ENCODE measurements around the gene FBXO45.
A peak's percentile ranks its signal among the peaks of the same experiment; 100 is the strongest.

FBXO45 gene

GRCh38 chr3:196531418-196531817, 37.0 kb upstream of the FBXO45 start:
- Histone ChIP-seq H2BK120ac (ENCODE audit: insufficient read depth, low read length, poor library complexity) (no peak overlapping the region), H3K4me2 (ENCODE audit: low read length) (no peak overlapping the region), H3K79me1 (ENCODE audit: low read length) (peaks cover 3% of the 10 kb centered on the region), H3K9me3 (ENCODE audit: insufficient read depth, low read depth, low read length) (no peaks in the 10 kb centered on the region), H3K79me2 (ENCODE audit: control insufficient read depth, insufficient read depth, low read length, poor library complexity) (no peaks in the 10 kb centered on the region), H4K8ac (ENCODE audit: low read depth, low read length) (no peak overlapping the region), H3K4ac (ENCODE audit: low read depth, low read length) (no peak overlapping the region), H3K4me3 (ENCODE audit: low read depth, low read length) (no peak overlapping the region), H2AFZ (ENCODE audit: insufficient read depth, low read length, poor library complexity) (no peak overlapping the region), H3K27me3 (ENCODE audit: insufficient read depth, low read length) (no peaks in the 10 kb centered on the region), H3K27ac (ENCODE audit: low read depth, low read length) (no peak overlapping the region), H3K9ac (ENCODE audit: low read length) (no peak overlapping the region), H3K18ac (ENCODE audit: low read length) (no peak overlapping the region), H4K12ac (ENCODE audit: low read depth, low read length) (no peak overlapping the region), H3K14ac (ENCODE audit: low read length) (no peak overlapping the region), H2BK12ac (ENCODE audit: low read length) (no peak overlapping the region), H3K4me1 (ENCODE audit: control insufficient read depth in 1 of 2, insufficient read depth in 2 of 2, low read length in 2 of 2) (peaks cover 3 to 5% of the 10 kb centered on the region in 2 experiments), H3K36me3 (ENCODE audit: control insufficient read depth in 1 of 2, insufficient read depth in 2 of 2, low read length in 2 of 2) (no peaks in the 10 kb centered on the region), H2BK5ac (ENCODE audit: low read depth, low read length, poor library complexity) (no peak overlapping the region), H2AK5ac (ENCODE audit: low read length) (no peak overlapping the region), H4K91ac (ENCODE audit: low read depth, low read length) (no peak overlapping the region), H3K23ac (ENCODE audit: low read length) (no peak overlapping the region)
- no CpG with 5 or more reads among the region's 4 CpGs for WGBS (ENCODE audit: extremely low coverage, insufficient coverage, insufficient read length)
- DNase-seq: no peak

GRCh38 chr3:196533260-196533681, 35.2 kb upstream of the FBXO45 start:
- no peaks in the 10 kb centered on the region for H3K9me3 ChIP-seq (ENCODE audit: insufficient read depth, low read depth, low read length)
- H3K27me3 ChIP-seq (ENCODE audit: insufficient read depth, low read length): no peaks in the 10 kb centered on the region
- peaks cover 3 to 5% of the 10 kb centered on the region in 2 experiments for H3K4me1 ChIP-seq (ENCODE audit: control insufficient read depth in 1 of 2, insufficient read depth in 2 of 2, low read length in 2 of 2)
- H4K12ac ChIP-seq (ENCODE audit: low read depth, low read length): no peak overlapping the region
- H3K18ac ChIP-seq (ENCODE audit: low read length): no peak overlapping the region
- H3K4me3 ChIP-seq (ENCODE audit: low read depth, low read length): no peak overlapping the region
- H3K79me1 ChIP-seq (ENCODE audit: low read length): peaks cover 3% of the 10 kb centered on the region
- no peak overlapping the region for H2BK120ac ChIP-seq (ENCODE audit: insufficient read depth, low read length, poor library complexity)
- no peak overlapping the region for H3K4me2 ChIP-seq (ENCODE audit: low read length)
- no peak overlapping the region for H3K27ac ChIP-seq (ENCODE audit: low read depth, low read length)
- H3K23ac ChIP-seq (ENCODE audit: low read length): no peak overlapping the region
- H4K8ac ChIP-seq (ENCODE audit: low read depth, low read length): no peak overlapping the region
- no peak overlapping the region for H4K91ac ChIP-seq (ENCODE audit: low read depth, low read length)
- H2AK5ac ChIP-seq (ENCODE audit: low read length): no peak overlapping the region
- peak; percentile 83 to 87 for DNase-seq
- H3K79me2 ChIP-seq (ENCODE audit: control insufficient read depth, insufficient read depth, low read length, poor library complexity): no peaks in the 10 kb centered on the region
- no CpG with 5 or more reads among the region's 14 CpGs for WGBS (ENCODE audit: extremely low coverage, insufficient coverage, insufficient read length)
- no peak overlapping the region for H3K9ac ChIP-seq (ENCODE audit: low read length)
- no peaks in the 10 kb centered on the region for H3K36me3 ChIP-seq (ENCODE audit: control insufficient read depth in 1 of 2, insufficient read depth in 2 of 2, low read length in 2 of 2)
- H2AFZ ChIP-seq (ENCODE audit: insufficient read depth, low read length, poor library complexity): no peak overlapping the region
- H3K4ac ChIP-seq (ENCODE audit: low read depth, low read length): no peak overlapping the region
- H2BK12ac ChIP-seq (ENCODE audit: low read length): no peak overlapping the region
- no peak overlapping the region for H3K14ac ChIP-seq (ENCODE audit: low read length)
- H2BK5ac ChIP-seq (ENCODE audit: low read depth, low read length, poor library complexity): no peak overlapping the region

GRCh38 chr3:196537319-196537984, 31.0 kb upstream of the FBXO45 start:
- Histone ChIP-seq H3K27ac (ENCODE audit: low read depth, low read length) (no peak overlapping the region), H3K4me2 (ENCODE audit: low read length) (no peak overlapping the region), H2BK12ac (ENCODE audit: low read length) (no peak overlapping the region), H4K12ac (ENCODE audit: low read depth, low read length) (no peak overlapping the region), H3K4me3 (ENCODE audit: low read depth, low read length) (no peak overlapping the region), H2AFZ (ENCODE audit: insufficient read depth, low read length, poor library complexity) (no peak overlapping the region), H3K27me3 (ENCODE audit: insufficient read depth, low read length) (no peaks in the 10 kb centered on the region), H3K18ac (ENCODE audit: low read length) (no peak overlapping the region), H4K8ac (ENCODE audit: low read depth, low read length) (no peak overlapping the region), H3K36me3 (ENCODE audit: control insufficient read depth in 1 of 2, insufficient read depth in 2 of 2, low read length in 2 of 2) (no peaks in the 10 kb centered on the region), H3K23ac (ENCODE audit: low read length) (no peak overlapping the region), H2BK120ac (ENCODE audit: insufficient read depth, low read length, poor library complexity) (no peak overlapping the region), H3K79me2 (ENCODE audit: control insufficient read depth, insufficient read depth, low read length, poor library complexity) (no peaks in the 10 kb centered on the region), H2BK5ac (ENCODE audit: low read depth, low read length, poor library complexity) (no peak overlapping the region), H3K14ac (ENCODE audit: low read length) (no peak overlapping the region), H3K79me1 (ENCODE audit: low read length) (no peaks in the 10 kb centered on the region), H3K9ac (ENCODE audit: low read length) (no peak overlapping the region), H3K9me3 (ENCODE audit: insufficient read depth, low read depth, low read length) (no peaks in the 10 kb centered on the region), H3K4ac (ENCODE audit: low read depth, low read length) (no peak overlapping the region), H4K91ac (ENCODE audit: low read depth, low read length) (no peak overlapping the region), H2AK5ac (ENCODE audit: low read length) (no peak overlapping the region), H3K4me1 (ENCODE audit: control insufficient read depth in 1 of 2, insufficient read depth in 2 of 2, low read length in 2 of 2) (peaks cover 0 to 2% of the 10 kb centered on the region in 2 experiments)
- no CpG with 5 or more reads among the region's 18 CpGs for WGBS (ENCODE audit: extremely low coverage, insufficient coverage, insufficient read length)
- peak; percentile 62 to 64 for DNase-seq

GRCh38 chr3:196541684-196542445, 26.6 kb upstream of the FBXO45 start:
- H2BK5ac ChIP-seq (ENCODE audit: low read depth, low read length, poor library complexity): no peak overlapping the region
- H3K4ac ChIP-seq (ENCODE audit: low read depth, low read length): no peak overlapping the region
- no peak overlapping the region for H3K27ac ChIP-seq (ENCODE audit: low read depth, low read length)
- no peak overlapping the region for H3K18ac ChIP-seq (ENCODE audit: low read length)
- H3K79me1 ChIP-seq (ENCODE audit: low read length): no peaks in the 10 kb centered on the region
- no peaks in the 10 kb centered on the region for H3K27me3 ChIP-seq (ENCODE audit: insufficient read depth, low read length)
- no peak overlapping the region for H2AK5ac ChIP-seq (ENCODE audit: low read length)
- no peaks in the 10 kb centered on the region for H3K79me2 ChIP-seq (ENCODE audit: control insufficient read depth, insufficient read depth, low read length, poor library complexity)
- no peak overlapping the region for H2AFZ ChIP-seq (ENCODE audit: insufficient read depth, low read length, poor library complexity)
- H3K4me1 ChIP-seq (ENCODE audit: control insufficient read depth in 1 of 2, insufficient read depth in 2 of 2, low read length in 2 of 2): no peaks in the 10 kb centered on the region
- DNase-seq: peak; percentile 77 to 86
- H3K23ac ChIP-seq (ENCODE audit: low read length): no peak overlapping the region
- H3K14ac ChIP-seq (ENCODE audit: low read length): no peak overlapping the region
- no peaks in the 10 kb centered on the region for H3K36me3 ChIP-seq (ENCODE audit: control insufficient read depth in 1 of 2, insufficient read depth in 2 of 2, low read length in 2 of 2)
- H3K4me3 ChIP-seq (ENCODE audit: low read depth, low read length): no peak overlapping the region
- no peak overlapping the region for H4K8ac ChIP-seq (ENCODE audit: low read depth, low read length)
- H3K9ac ChIP-seq (ENCODE audit: low read length): no peak overlapping the region
- no CpG with 5 or more reads among the region's 6 CpGs for WGBS (ENCODE audit: extremely low coverage, insufficient coverage, insufficient read length)
- H3K4me2 ChIP-seq (ENCODE audit: low read length): no peak overlapping the region
- H3K9me3 ChIP-seq (ENCODE audit: insufficient read depth, low read depth, low read length): no peaks in the 10 kb centered on the region
- no peak overlapping the region for H2BK12ac ChIP-seq (ENCODE audit: low read length)
- no peak overlapping the region for H4K91ac ChIP-seq (ENCODE audit: low read depth, low read length)
- H2BK120ac ChIP-seq (ENCODE audit: insufficient read depth, low read length, poor library complexity): no peak overlapping the region
- no peak overlapping the region for H4K12ac ChIP-seq (ENCODE audit: low read depth, low read length)
